HAP-1 (cell line): ENCODE data around the gene ATL1.
"Not testable (repeated sequence)": the region's sequence is repeated elsewhere in the genome, so short reads cannot be mapped to it uniquely, and the experiment has no call there.

Source experiments
- DNase-seq, 2 experiments: peaks; one replicate each; pipeline ENCODE4 v3.0.0-alpha.2; 2016 to 2020; ENCODE audit warnings: low spot score in 2 of 2
- H3K27me3 ChIP-seq: fragments of 250-450 bp; sonication (Bioruptor Pico); 2 replicates; pipeline ENCODE4 v1.5.1; 2020; ENCODE audit warnings: low read depth, mild to moderate bottlenecking, moderate library complexity
- H3K36me3 ChIP-seq: fragments of 250-450 bp; sonication (Bioruptor Pico); replicated peaks from 2 replicates; pipeline ENCODE4 v1.5.1; 2020; ENCODE audit warnings: mild to moderate bottlenecking
- H3K4me1 ChIP-seq: fragments of 250-450 bp; sonication (Bioruptor Pico); 2 replicates; pipeline ENCODE4 v1.5.1; 2020; ENCODE audit warnings: mild to moderate bottlenecking
- H3K4me3 ChIP-seq: fragments of 250-450 bp; sonication (Bioruptor Pico); 2 replicates; pipeline ENCODE4 v1.5.1; 2020; ENCODE audit warnings: mild to moderate bottlenecking, moderate library complexity
- H3K9me3 ChIP-seq: fragments of 250-450 bp; sonication (Bioruptor Pico); 2 replicates; pipeline ENCODE4 v1.5.1; 2020; ENCODE audit warnings: mild to moderate bottlenecking, moderate library complexity
- in situ Hi-C: fragments of 300-500 bp; cut with MboI; formaldehyde crosslinking; loops from 3 replicates; pipeline ENCODE4 v1.14.3; 2020; ENCODE audit warnings: low sequenced_read_pairs, inconsistent platforms, mixed read lengths

The ATL1 gene

DNA sequence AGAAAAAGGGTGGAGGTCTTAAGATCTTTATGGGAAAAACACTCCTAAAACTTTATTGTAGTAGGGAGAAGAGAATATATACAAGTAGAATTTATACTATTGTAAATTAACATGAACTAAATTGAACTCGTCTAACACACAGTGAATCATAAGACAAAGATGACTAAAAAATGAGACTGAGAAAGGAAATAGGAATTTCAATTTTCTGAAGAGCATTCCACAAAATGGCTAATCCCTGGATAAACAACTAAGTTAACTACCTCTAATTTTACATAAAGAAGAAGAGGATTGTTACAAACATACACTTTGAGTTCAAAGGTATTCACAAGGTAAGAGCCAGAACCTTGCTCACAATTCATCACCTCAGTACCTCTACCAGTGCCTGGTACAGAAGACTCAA lies 29.6 kb upstream of the ATL1 start:
- H3K4me1 ChIP-seq = peaks cover 20% of the 10 kb centered on the region
- DNase-seq = no peak
- no peaks in the 10 kb centered on the region for H3K27me3 ChIP-seq
- no peaks in the 10 kb centered on the region for H3K9me3 ChIP-seq
- peaks cover 3% of the 10 kb centered on the region for H3K36me3 ChIP-seq
- in situ Hi-C loops = loop anchor here (25.0 kb wide), 1 partner anchor 643 kb away; the partner anchor contains the start of gene ARF6
- peak overlapping the region; percentile 82 for H3K4me3 ChIP-seq

DNA sequence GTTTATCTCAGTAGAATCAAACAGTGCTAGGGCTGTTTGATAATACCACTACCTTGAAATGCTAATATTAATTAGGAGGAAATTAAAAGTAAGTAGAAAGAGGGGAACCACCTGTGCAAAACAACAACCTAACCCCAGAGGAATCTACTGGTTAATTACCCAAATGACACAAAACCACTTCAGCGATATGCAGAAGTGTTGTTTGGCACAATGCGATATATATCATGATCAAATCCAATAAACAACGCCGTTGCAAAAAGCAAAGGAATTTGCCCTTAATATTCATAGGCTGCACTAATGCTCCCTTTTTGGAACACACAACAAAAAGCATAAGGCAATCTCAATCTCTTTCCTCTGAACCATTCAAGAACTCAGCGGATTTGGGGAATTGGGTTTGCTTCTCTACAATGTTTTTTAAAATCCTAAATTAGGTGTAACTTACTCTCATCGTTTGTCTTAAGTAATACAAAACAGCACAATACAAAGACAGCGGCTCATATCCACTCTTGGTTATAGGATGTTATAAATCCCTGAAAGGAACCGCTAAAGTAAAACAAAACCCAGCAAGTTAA lies 29.1 kb upstream of the ATL1 start:
- in situ Hi-C loops = loop anchor here (25.0 kb wide), 1 partner anchor 644 kb away; the partner anchor contains the start of gene ARF6
- DNase-seq = no peak
- peaks cover 3% of the 10 kb centered on the region for H3K36me3 ChIP-seq
- H3K4me1 ChIP-seq = peaks cover 20% of the 10 kb centered on the region
- no peaks in the 10 kb centered on the region for H3K9me3 ChIP-seq
- no peaks in the 10 kb centered on the region for H3K27me3 ChIP-seq
- peak overlapping the region; percentile 82 for H3K4me3 ChIP-seq

DNA sequence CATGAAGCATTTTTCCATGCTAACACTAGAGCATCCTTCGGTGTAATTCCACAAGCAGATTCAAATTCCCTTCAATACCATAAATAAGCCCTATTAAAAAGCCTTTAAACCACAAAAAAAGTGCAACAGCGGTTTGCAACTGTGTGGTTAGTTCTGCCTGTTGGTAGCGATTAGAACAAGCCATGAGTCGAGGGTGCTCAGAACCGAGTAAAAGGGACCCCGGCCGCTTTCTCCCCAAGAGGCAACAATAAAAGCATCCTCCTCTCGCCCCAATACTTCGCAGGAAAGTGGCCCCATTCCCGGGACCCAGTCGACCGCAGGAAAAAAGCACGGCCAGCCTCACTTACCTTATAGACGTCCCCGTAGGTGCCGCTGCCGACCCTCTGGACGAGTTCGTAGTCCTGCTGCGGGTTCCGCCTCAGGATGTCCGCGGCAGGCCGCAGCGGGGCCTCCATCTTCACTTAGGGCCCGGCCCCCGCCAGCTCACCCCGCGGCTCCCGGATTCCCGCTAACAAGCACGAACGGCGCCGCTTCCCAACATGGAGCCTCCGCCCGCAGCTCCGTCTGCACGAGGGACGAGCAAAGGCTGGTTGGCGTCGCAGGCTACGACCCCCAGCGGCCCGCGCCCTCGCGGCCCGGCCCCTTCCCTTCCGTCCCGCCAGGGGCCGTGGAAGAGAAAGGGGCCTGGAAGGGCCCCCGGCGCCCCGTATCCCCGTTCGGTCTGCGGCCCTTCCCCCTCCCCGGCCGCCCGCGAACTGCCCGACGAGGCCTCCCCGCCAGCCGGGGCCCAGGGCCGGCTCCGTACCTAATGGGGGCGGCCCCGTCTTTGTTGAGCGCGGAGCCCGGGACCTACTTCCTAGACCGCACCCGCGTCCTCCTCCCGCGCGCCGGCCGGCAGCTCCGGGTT lies 28.1 kb upstream of the ATL1 start:
- DNase-seq = peak; percentile 21 to 65
- in situ Hi-C loops = loop anchor here (25.0 kb wide), 1 partner anchor 645 kb away; the partner anchor contains the start of gene ARF6
- peaks cover 20% of the 10 kb centered on the region for H3K4me1 ChIP-seq

DNA sequence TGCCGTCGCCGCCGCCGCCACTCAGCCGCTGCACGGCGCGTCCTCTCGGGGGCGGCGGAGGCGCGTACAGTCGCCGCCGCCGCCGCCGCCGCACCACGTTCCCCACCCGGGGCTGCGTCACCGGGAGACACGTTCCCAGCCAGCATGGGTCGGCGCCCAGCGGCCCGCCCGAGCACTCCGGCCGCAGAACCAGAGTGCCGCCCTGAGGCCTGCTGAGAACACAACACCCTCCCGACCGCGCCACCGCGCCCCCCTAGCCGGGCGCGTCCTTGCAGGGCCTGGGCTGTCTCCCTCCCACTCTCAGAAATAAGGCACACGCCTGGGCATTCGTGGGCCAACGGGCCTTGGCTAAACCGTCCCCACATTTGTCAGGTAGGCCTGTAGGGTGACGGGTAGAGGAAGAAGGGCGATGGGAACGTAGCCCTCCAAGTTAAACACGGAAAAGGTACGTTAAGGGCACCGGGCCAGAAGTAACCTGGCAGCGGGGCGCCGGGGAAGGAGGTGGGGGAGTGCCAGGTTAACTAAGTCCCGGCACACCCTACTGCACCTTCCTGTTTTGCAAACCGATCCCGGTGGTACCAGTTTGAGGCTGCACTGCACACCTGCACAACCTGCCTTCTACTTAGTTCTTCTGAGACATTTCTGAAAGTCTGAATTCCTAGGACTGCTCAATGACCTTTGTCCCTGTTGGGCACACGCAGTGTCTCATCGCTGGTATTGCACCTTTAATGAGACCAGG lies 27.3 kb upstream of the ATL1 start, which contains the start of gene MAP4K5:
Gene MAP4K5 (minus strand): TSS at position 68 of the 739 bp plus-strand sequence. CDS start 520 bp downstream, outside the sequence.
- H3K36me3 ChIP-seq = peaks cover 3% of the 10 kb centered on the region
- peak; percentile 86 to 94 for DNase-seq
- H3K27me3 ChIP-seq = no peaks in the 10 kb centered on the region
- H3K9me3 ChIP-seq = peaks cover 1% of the 10 kb centered on the region
- peak within 1 kb of the TSS; percentile 82 for H3K4me3 ChIP-seq
- in situ Hi-C loops = loop anchor here (25.0 kb wide), 1 partner anchor 645 kb away; the partner anchor contains the start of gene ARF6
- peaks cover 20% of the 10 kb centered on the region for H3K4me1 ChIP-seq

More for the DNA sequence above, 28.1 kb upstream of the ATL1 start:
- Histone ChIP-seq H3K9me3 (no peaks in the 10 kb centered on the region; the same call in none of the 2 replicates), H3K36me3 (peaks cover 3% of the 10 kb centered on the region), H3K27me3 (no peaks in the 10 kb centered on the region), H3K4me3 (peak overlapping the region; percentile 82)

DNA sequence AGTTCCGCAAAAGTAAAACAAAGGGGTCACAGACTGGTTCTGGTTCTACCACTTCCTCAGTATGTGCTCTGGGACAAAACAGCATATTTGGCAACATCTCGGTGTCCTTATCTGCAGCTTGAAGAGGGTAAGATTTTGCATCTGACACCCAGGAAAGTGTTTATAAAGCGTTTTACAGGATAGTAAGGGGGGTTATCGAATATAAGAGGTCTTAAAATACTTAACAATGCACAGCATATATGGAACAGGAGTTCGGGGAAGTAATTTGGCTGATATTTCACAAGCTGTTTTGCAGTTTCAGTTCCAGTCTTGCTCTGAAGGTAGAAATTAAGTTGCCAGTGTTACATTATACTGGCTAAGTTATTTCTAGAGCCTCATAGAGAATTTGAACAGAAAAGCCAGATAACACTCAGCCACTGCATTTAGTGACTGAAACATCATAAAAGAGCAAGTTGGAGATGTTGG lies 26.7 kb upstream of the ATL1 start:
- Histone ChIP-seq H3K27me3 (no peaks in the 10 kb centered on the region), H3K9me3 (peaks cover 3% of the 10 kb centered on the region), H3K4me3 (peak overlapping the region; percentile 82), H3K4me1 (peaks cover 20% of the 10 kb centered on the region), H3K36me3 (no peaks in the 10 kb centered on the region; the same call in none of the 2 replicates)
- in situ Hi-C loops = loop anchor here (25.0 kb wide), 1 partner anchor 646 kb away; the partner anchor contains the start of gene ARF6
- no peak for DNase-seq

DNA sequence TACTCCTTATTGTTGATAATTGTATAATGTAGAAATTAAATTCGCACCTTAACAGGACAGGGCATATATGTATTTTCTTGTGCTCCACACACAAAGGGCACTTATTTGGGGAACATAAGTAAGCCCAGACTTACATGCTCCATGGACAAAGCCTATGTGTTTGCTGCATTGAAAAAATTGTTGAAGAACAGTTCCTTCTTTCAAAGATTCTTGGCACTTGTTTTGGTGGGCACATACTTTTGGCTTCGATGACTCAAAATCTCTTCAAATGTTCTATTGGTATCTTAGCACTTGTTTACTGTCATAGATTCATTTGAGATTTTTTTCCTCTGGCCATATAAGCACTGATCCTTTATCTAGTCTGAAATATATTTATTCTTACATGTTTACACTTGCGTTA lies 26.1 kb upstream of the ATL1 start:
- no peaks in the 10 kb centered on the region for H3K27me3 ChIP-seq
- peaks cover 20% of the 10 kb centered on the region for H3K4me1 ChIP-seq
- H3K36me3 ChIP-seq = no peaks in the 10 kb centered on the region; the same call in 1 of the 2 replicates
- peaks cover 3% of the 10 kb centered on the region for H3K9me3 ChIP-seq
- no peak for DNase-seq
- in situ Hi-C loops = loop anchor here (25.0 kb wide), 1 partner anchor 647 kb away; the partner anchor contains the start of gene ARF6
- H3K4me3 ChIP-seq = no peak overlapping the region

DNA sequence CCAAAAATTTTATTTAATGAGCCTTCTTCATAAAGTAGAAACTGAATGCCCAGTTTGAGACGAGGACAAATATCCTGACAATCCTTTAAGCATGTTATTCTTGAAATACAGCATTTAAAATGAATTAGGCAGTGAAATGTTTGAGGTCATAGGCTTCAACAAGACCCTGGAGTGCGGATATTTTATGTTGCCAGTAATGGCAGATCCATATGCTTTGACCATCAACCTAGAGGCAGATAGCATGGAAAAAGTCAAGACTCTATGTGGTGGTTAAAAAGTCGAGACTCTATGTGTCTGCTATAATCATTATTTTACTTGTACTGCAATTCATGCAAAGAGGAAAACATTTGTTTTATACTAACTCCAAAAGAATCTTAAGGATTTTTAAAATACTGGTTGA lies 25.5 kb upstream of the ATL1 start:
- in situ Hi-C loops = loop anchor here (25.0 kb wide), 1 partner anchor 647 kb away; the partner anchor contains the start of gene ARF6
- no peaks in the 10 kb centered on the region; the same call in 1 of the 2 replicates for H3K36me3 ChIP-seq
- no peak for DNase-seq

DNA sequence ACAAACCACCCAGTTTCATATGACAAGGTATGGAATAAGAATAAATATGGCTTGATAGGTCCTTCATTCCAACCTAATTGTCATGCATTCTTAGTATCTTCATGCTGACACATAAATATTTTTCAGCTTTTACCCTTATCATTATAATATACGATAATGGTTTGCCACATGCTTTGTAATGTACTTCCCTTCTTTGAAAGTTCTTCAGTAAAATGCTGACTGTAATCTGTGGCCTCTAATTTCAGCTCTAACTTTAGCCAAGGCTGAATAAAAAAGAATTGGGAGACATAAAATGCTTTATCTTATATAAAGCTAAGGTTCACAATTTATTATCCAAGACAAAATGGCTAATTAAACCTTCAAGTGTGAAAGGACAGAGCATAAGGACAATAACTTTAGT lies 24.9 kb upstream of the ATL1 start:
- Histone ChIP-seq H3K4me1 (peaks cover 13% of the 10 kb centered on the region), H3K4me3 (no peak overlapping the region), H3K27me3 (no peaks in the 10 kb centered on the region), H3K36me3 (no peaks in the 10 kb centered on the region), H3K9me3 (peaks cover 3% of the 10 kb centered on the region)
- in situ Hi-C loops = loop anchor here (25.0 kb wide), 1 partner anchor 648 kb away; the partner anchor contains the start of gene ARF6
- DNase-seq = no peak

More for the DNA sequence above, 25.5 kb upstream of the ATL1 start:
- Histone ChIP-seq H3K27me3 (no peaks in the 10 kb centered on the region), H3K9me3 (peaks cover 3% of the 10 kb centered on the region), H3K4me3 (no peak overlapping the region), H3K4me1 (peaks cover 18% of the 10 kb centered on the region)

DNA sequence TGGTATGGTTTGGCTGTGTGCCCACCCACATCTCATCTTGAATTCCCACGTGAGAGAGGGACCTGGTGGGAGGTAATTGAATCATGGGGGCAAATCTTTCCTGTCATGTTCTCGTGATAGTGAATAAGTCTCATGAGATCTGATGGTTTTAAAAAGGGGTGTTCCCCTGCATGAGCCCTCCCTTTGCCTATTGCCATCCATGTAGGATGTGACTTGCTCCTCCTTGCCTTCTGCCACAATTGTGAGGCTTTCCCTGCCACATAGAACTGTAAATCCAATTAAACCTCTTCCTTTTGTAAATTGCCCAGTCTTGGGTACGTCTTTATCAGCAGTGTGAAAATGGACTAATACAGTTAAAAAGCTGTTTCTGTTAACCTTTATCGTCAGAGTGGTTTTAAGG lies 21.9 kb upstream of the ATL1 start:
- not testable (repeated sequence) for H3K9me3 ChIP-seq, DNase-seq, H3K4me1 ChIP-seq, H3K36me3 ChIP-seq, H3K27me3 ChIP-seq, H3K4me3 ChIP-seq
- in situ Hi-C loops = loop anchor here (25.0 kb wide), 1 partner anchor 651 kb away; the partner anchor contains the start of gene ARF6

DNA sequence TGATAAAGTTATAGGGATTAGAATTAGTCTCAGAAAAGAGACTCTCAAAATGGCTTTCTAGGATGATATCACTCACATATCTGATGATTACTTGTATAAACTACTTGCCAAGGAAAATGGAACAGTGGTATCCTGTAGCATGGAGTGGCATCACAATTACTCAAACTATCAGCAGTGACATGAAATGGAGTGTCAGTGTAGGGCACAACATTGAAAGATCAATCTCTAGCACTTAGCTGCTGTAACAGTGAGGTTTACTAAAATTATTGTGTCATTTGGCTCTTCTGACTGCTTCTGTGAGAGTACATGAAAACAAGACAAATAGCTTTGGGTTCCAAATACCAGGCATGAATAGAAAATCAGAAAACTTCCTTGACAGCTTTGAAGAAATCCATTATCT lies 20.9 kb upstream of the ATL1 start:
- DNase-seq = no peak
- H3K36me3 ChIP-seq = no peaks in the 10 kb centered on the region
- H3K27me3 ChIP-seq = no peaks in the 10 kb centered on the region
- H3K4me3 ChIP-seq = no peak overlapping the region
- peaks cover 6% of the 10 kb centered on the region for H3K9me3 ChIP-seq
- in situ Hi-C loops = loop anchor here (25.0 kb wide), 1 partner anchor 652 kb away; the partner anchor contains the start of gene ARF6
- peaks cover 3% of the 10 kb centered on the region; the same call in 1 of the 2 replicates for H3K4me1 ChIP-seq

DNA sequence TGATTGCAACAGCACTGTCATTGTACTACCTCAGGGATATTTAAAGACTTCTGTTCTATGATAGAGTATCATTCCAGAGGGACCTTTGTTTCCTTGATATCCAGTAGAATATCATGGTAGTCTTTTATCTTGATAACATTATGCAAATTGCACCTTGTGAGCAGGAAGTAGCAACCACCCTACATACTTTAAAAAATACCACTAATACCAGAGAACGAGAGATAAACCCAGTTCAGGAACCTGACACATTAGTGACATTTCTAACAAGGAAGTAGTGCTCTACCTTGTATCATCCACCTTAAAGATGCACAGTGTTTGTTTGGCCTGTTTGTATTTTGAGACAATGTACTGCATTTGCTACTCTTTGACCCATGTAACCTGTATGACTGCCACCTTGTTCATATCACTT lies 18.8 kb upstream of the ATL1 start:
- DNase-seq = no peak
- H3K4me1 ChIP-seq = peaks cover 3% of the 10 kb centered on the region; the same call in 1 of the 2 replicates
- H3K9me3 ChIP-seq = peaks cover 6% of the 10 kb centered on the region
- in situ Hi-C loops = loop anchor here (5.0 to 25.0 kb wide), 2 partner anchors 231 to 654 kb away; partner anchors contain the start of gene ARF6
- H3K4me3 ChIP-seq = no peak overlapping the region
- H3K27me3 ChIP-seq = no peaks in the 10 kb centered on the region
- no peaks in the 10 kb centered on the region for H3K36me3 ChIP-seq

DNA sequence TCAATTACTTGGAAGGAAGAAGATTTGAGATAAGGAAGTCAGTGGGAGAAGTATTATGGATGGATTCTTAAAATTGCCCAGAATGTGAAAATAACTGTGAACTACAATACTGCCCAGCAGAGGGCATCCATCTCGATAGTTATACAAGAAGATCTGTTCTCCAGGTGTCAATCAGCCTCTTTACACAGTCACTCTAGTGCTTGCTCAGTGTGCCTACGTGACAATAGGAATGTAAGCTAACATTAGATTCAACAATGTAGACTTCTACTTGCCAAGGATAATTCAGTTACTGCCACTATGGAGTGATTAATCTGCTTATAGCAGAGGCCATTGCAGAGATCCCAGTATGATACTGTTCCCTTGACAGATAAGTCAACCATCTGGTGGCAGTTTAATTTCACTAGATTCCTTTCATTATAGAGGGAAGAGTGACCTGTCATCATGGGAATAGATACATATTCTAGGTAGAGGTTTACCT lies 17.0 kb upstream of the ATL1 start:
- no peaks in the 10 kb centered on the region for H3K27me3 ChIP-seq
- peaks cover 3% of the 10 kb centered on the region; the same call in 1 of the 2 replicates for H3K4me1 ChIP-seq
- peaks cover 4% of the 10 kb centered on the region; the same call in 1 of the 2 replicates for H3K9me3 ChIP-seq
- in situ Hi-C loops = loop anchor here (5.0 to 25.0 kb wide), 2 partner anchors 229 to 656 kb away; partner anchors contain the start of gene ARF6
- H3K4me3 ChIP-seq = no peak overlapping the region
- peak; percentile 66 to 80 for DNase-seq
- H3K36me3 ChIP-seq = no peaks in the 10 kb centered on the region
